Cardiac muscle cell (in vitro differentiated cells and primary cell): Measurements from ENCODE around the gene CLEC3B. TPM values are rescaled to one million over a fixed set of nuclear protein-coding genes. Genes with fewer than 3 reads are reported as not detected.

ENCODE experiments used
- DNase-seq, 2 donors: peaks; one replicate each; pipeline versions ENCODE4 v3.0.0 to v3.0.0-alpha.2; 2010 to 2017; ENCODE audit warnings: low read depth in 1 of 2, low spot score in 1 of 2
- H3K27ac ChIP-seq: fragments of 200-600 bp; sonication (generic); 2 replicates; pipeline ENCODE4 v1.5.1; 2016
- H3K27me3 ChIP-seq: fragments of 200-600 bp; sonication (generic); 2 replicates; pipeline ENCODE4 v1.6.0; 2016; ENCODE audit warnings: control low read depth
- H3K36me3 ChIP-seq: fragments of 200-600 bp; sonication (generic); 2 replicates; pipeline ENCODE4 v1.5.1; 2016; ENCODE audit warnings: control low read depth
- H3K4me1 ChIP-seq: fragments of 200-600 bp; sonication (generic); 2 replicates; pipeline ENCODE4 v1.8.1; 2017; ENCODE audit warnings: low read depth, mild to moderate bottlenecking, mixed run types
- H3K4me3 ChIP-seq: fragments of 200-600 bp; sonication (generic); 2 replicates; pipeline ENCODE4 v1.5.1; 2016; ENCODE audit warnings: mild to moderate bottlenecking
- H3K9me3 ChIP-seq: fragments of 200-600 bp; sonication (generic); 2 replicates; pipeline ENCODE4 v1.5.1; 2017; ENCODE audit warnings: low read depth, mild to moderate bottlenecking, control low read depth
- CTCF ChIP-seq: IDR thresholded peaks from 2 replicates; pipeline ENCODE4 v1.5.1; 2012; ENCODE audit warnings: low read depth, mild to moderate bottlenecking, low read length
- polyA plus RNA-seq: library from polyadenylated mRNA; unstranded; fragments of >200 nt; fragmentation: Nextera tagmentation; extraction: Ambion mirVana; gene quantifications from 2 replicates; pipeline ENCODE4 v1.2.1, GENCODE V29; 2016
- total RNA-seq: library from RNA; depleted of rRNA; stranded (reverse); fragments of >200 nt; gene quantifications from 2 replicates; pipeline ENCODE4 v1.2.3, GENCODE V29; 2016

The CLEC3B gene
- total and polyA plus RNA-seq, 2 experiments from 2014 or later, result 0.21 to 1.3 TPM

- DNase-seq, result no peak
- H3K4me1 ChIP-seq, result no peaks in the 10 kb centered on the region
- H3K9me3 ChIP-seq, result no peaks in the 10 kb centered on the region
- no peak for TF ChIP-seq CTCF
- no peak overlapping the region for H3K27ac ChIP-seq
- no peaks in the 10 kb centered on the region for H3K27me3 ChIP-seq
- no peak overlapping the region for H3K4me3 ChIP-seq
- H3K36me3 ChIP-seq, result no peaks in the 10 kb centered on the region
Measured at GRCh38 chr3:45080824-45081223, 54.7 kb downstream of the CLEC3B start.

- Histone ChIP-seq H3K9me3 (no peaks in the 10 kb centered on the region), H3K27ac (no peak overlapping the region), H3K36me3 (no peaks in the 10 kb centered on the region), H3K4me3 (no peak overlapping the region), H3K4me1 (no peaks in the 10 kb centered on the region), H3K27me3 (no peaks in the 10 kb centered on the region)
- DNase-seq, result no peak
- no peak for TF ChIP-seq CTCF
Measured at GRCh38 chr3:45081506-45082141, 55.5 kb downstream of the CLEC3B start.

- no peak overlapping the region for H3K4me3 ChIP-seq
- no peak overlapping the region for H3K27ac ChIP-seq
- H3K36me3 ChIP-seq, result no peaks in the 10 kb centered on the region
- no peaks in the 10 kb centered on the region for H3K27me3 ChIP-seq
- no peak for TF ChIP-seq CTCF
- peak in 1 of 2 donors; percentile 51 for DNase-seq
- no peaks in the 10 kb centered on the region for H3K4me1 ChIP-seq
- no peaks in the 10 kb centered on the region for H3K9me3 ChIP-seq
Measured at GRCh38 chr3:45082142-45082538, 56.0 kb downstream of the CLEC3B start.

GRCh38 chr3:45083023-45083422, 56.9 kb downstream of the CLEC3B start:
- Histone ChIP-seq H3K9me3 (no peaks in the 10 kb centered on the region), H3K36me3 (no peaks in the 10 kb centered on the region), H3K4me1 (no peaks in the 10 kb centered on the region), H3K27me3 (no peaks in the 10 kb centered on the region), H3K27ac (no peak overlapping the region), H3K4me3 (no peak overlapping the region)
- no peak for TF ChIP-seq CTCF
- no peak for DNase-seq

- Histone ChIP-seq H3K9me3 (no peaks in the 10 kb centered on the region), H3K4me3 (no peak overlapping the region), H3K4me1 (no peaks in the 10 kb centered on the region), H3K36me3 (no peaks in the 10 kb centered on the region), H3K27ac (no peak overlapping the region), H3K27me3 (no peaks in the 10 kb centered on the region)
- no peak for TF ChIP-seq CTCF
- DNase-seq, result no peak
Measured at GRCh38 chr3:45084361-45084760, 58.3 kb downstream of the CLEC3B start.
